ENCODE measurements around the gene ETV1.

The ETV1 gene

GRCh38 chr7:13989126-13989948 is at the start of gene ETV1:
TSS of gene ETV1 (minus strand) at chr7:13989666. CDS start at chr7:13989052, 614 bp downstream.
- DNase-seq: peak in 47 of 51 donors; percentile 10 to 82 (median 44)

- DNase-seq: peak in 2 of 51 donors; percentile 4 to 15
Observed at GRCh38 chr7:14024406-14024805, 34.9 kb upstream of the ETV1 start.

GRCh38 chr7:14023838-14024237 is 34.4 kb upstream of the ETV1 start:
- no peak for DNase-seq

- DNase-seq: no peak
Observed at GRCh38 chr7:14023342-14023741, 33.9 kb upstream of the ETV1 start.

DNA sequence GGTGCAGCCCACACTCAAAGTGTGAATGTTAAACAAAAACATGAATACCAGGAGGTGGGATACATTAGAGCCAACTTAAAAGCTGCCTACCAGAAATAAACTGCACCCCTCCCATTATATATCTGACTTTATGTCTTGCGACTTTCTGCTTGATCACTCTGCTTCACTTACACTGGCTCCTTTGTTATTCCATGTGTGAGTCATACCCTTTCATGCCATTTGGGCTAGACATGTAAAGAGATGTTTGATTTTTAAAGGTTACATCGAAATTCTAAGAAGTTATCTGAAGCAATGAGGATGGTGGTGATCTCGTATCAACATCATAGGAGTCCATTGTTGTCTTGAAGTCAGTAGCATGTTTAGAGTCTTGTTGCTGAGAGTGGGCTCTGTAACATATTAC is 31.6 kb upstream of the ETV1 start:
- no peak for DNase-seq

DNA sequence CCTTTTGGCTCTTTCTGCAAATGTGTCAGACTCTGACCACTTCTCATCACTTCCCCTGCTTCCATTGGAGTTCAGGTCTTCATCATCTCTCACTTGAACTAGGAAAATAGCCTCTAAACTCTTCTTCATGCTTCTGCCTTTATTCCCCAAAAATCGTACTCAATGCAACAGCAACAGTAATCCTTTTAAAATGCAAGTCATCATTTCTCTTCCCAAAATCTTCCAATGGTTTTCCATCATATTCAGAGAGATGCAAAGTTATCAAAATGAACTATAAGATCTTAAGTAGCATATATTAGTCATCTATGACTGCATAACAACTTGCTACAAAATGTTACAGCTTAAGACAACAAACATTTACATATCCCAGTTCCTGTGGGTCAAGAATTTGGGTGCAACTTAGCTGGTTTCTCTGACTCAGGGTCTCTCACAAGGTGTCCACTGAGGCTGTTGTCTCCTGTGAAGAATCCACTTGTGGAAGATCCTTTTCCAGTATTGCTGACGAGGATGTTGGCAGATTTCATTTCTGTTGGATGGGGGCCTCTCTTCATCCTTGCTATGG is 31.0 kb upstream of the ETV1 start:
- no peak for DNase-seq

- DNase-seq: no peak
Observed at GRCh38 chr7:14018751-14019150, 29.3 kb upstream of the ETV1 start.

GRCh38 chr7:14016950-14017349 is 27.5 kb upstream of the ETV1 start:
- DNase-seq: no peak

DNA sequence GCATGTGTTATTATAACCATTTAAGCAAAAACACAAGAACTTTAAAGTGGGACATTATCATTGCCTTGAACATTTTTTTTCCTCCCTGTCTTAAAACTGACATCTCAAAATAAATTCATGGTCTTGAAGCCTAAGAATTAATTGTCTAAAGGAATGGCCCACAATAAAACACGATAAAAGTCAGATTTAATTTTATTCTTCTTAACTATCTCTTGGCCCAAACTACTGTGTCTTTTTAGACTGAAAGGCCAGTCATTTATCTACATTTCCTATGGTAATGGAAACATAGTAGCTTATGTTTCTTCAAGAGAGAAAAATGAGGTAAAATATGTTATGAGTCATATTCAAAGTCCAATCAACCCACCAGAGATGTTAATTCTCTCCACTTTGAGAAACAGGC is 24.4 kb upstream of the ETV1 start:
- DNase-seq: no peak

DNA sequence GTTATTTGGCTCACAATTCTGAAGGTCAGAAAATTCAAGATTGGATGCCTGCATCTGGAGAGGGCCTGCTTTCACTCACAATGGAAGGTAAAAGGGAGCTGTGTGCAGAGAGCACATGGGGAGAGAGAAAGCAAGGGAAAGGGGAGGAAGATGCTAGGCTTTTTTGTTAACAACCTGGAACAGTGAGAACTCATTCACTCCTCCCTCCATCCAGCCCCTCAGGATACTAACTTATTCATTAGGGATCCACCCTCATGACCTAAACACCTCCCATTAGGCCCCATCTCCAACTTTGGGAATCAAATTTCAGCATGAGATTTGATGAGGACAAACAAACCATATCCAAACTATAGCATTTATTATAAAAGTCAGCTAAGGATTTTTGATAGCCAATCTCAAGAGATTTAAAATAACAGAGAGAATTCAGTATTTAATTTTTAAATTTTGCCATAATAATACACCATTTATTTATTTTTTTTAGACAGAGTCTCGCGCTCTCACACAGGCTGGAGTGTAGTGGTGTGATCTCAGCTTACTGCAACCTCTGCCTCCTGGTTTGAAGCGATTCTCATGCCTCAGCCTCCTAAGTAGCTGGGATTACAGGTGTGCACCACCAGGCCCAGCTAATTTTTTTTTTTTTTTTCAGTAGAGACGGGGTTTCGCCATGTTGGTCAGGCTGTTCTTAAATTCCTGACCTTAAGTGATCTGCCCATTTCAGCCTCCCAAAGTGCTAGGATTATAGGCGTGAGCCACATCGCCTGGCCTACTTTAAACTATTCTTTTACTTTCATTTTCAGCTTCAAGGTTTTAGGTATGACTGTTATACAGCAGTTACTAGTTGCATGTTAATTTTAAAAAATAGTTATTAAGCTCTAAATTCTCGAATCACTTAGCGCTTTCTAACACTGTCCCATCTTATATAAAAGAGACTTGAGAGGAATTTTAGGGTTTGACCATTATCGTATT is 20.3 kb upstream of the ETV1 start:
- DNase-seq: no peak

DNA sequence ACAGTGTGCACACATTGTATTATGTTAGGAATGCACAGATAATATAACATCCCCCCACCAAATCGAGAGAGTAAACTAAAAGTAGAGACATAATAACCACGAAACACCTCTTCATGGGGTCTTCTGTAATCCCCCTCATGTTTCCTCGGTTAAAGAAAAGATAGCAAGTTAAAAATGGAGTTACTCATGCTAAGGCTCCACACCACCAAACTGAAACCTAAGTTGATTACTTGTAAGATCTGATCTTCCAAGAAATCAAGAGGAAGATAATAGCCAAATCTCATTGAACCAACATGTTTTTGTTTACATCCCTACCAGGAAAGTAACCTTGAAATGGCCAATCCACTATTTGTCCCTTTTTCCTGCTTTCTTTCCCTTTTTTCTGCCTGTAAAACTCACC is 11.7 kb upstream of the ETV1 start:
- no peak for DNase-seq

DNA sequence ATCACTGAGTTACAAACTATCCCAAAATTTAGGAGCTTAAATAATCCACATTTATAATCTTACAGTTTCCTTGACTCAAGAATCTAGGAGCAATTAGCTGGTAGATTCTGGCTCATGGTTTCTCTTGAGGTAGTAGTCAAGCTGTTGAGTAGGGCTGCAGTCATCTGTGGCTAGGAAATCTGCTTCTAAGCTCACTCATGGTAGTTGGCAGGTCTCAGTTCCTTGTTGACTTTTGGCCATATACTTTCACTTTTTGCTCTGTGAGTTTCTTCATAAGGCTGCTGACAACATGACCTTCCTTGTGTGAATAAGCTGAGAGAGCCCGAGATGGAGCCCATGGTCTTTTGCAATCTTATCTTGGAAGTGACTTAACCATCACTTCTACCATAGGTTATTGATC is 10.8 kb upstream of the ETV1 start:
- DNase-seq: no peak

GRCh38 chr7:13998866-13999265 is 9.4 kb upstream of the ETV1 start:
- no peak for DNase-seq

DNA sequence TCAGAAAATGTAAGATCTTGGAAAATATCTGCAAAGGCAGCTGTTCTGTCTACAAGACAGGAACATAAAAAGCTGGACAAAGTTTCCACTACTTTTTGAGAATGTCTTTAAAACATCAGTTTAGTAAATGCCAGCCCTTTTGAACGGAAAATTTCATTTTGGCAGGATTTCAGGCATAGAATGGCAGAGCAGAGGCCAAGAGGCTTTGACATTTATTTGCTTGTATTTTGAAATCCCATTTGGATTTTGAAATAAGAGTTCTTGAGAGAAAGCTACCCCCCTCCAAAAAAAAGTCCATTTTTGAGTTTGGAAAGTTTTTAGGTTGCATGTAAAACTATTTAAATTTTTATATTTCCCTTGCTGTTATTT is 3.1 kb upstream of the ETV1 start:
- no peak for DNase-seq

DNA sequence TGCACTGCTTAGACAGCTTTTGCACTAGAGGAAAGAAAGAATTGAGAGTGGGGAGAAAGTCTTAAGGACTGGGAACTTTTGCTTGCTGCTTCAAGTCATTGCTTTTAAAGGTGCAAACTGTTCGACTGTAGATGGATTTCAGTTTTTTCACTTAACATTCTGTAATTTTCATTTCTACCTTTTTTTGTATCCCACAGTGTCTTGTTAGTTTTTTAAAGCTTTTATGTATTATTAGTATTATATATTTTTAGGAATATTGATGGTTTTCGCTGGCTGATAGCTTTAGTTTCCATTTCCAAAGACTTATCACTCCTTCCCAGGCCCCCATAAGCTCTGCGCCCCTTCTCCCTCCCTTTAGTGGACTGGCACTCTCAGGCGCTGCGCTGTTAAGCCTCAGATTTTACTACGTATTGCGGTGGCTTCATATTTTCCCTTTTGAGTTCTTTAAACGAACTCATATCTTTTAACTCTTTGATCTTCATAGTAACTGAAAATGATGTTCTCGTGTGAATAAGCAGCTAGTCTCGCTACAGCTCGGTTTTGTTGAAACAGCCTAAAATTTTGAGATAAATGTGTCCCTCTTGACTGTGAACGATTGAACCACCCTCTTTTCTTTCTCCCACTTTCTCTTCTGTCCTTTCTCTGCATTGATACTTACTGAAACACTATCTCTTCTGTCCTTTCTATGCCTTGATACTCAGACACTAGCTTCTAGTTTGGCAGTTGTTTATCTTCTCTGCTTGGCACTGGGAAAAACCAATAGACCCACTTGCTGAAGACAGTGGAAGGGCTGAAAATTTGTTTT is 2.5 kb upstream of the ETV1 start:
- peak in 2 of 51 donors; percentile 5 to 6 for DNase-seq

DNA sequence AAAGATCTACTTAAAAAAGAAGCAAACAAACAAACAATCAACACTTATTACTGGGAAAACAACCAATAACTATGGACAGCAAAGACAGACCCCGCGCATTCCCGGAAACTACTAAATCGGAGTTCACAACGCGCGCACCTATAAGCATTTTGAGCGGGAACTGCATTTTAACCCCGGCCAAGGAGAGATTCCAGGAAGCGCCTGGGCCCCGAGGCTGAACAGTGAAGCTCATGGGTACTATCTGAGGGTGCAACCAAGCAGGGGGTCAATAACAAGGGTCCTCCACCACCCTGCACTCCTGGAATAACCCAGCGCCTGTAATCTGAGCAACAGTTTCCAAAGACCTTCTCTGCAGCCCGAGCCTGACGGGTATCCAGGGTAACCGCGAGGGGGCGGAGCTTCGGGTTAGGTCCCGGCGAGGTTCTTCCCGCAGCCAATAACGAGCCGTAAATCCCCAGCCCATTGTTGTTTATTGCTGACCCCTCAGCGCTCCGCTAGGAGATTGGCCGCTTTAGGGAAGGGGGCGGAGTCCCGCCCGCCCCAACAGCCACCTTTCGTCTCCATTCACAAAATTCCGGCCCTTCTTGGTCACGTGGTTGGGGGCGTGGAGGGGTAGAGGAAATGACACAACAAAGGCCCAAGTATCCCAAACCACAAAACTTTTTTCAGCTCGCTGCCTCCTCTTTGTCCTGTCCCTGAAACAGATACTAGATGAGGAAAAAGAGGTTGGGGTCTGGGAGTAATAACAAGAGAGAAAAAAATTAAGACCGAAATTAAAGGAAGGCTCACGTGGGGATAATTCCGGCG is 1.7 kb upstream of the ETV1 start:
- peak; percentile 53 to 97 (median 88) for DNase-seq

DNA sequence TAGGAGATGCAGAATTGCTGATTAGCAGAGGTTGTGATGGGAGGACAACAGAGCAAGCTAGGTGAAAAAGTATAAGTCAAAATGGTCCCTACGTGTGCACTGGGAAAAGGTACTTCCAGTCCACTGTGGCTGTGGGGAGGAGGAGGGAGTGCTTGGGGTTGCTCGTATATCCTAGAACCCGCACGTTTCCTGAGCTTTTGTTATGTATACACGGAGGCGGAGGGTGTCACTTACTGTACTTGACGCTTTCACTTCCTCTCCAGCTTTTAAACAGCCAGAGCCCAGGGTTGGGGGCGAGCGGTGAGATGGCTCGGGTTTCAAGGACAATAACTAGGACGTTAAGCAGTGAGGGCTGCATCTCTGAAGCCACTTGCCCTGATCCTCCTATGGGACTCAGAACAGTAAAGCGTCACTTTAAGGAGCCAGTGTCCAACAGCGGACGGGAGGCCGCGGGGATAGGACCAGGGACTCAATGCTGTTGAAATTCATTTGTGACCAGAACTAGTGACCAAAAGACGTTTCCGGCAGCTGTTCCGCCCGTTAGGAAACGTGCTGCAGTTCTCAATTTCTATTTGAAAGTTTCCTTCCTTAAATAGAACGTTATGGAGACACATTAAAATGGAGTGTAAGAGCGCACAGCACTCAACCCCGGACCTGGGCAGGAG is 985 bp upstream of the ETV1 start:
- DNase-seq: peak in 36 of 51 donors; percentile 5 to 66 (median 26)

- DNase-seq: peak in 2 of 51 donors; percentile 39 to 50
Observed at GRCh38 chr7:13989949-13990305, 461 bp upstream of the ETV1 start.

GRCh38 chr7:13988731-13989125 is 738 bp downstream of the ETV1 start:
- DNase-seq: peak in 6 of 51 donors; percentile 2 to 56 (median 14)

GRCh38 chr7:13988065-13988464 is 1.4 kb downstream of the ETV1 start:
- DNase-seq: peak in 1 of 51 donors; percentile 1
